Measurements from ENCODE around the gene ONECUT3. TPM values are rescaled to one million over a fixed set of nuclear protein-coding genes. Genes with fewer than 3 reads are reported as not detected.

Gene ONECUT3
- total and polyA plus RNA-seq, 2 of the 4 experiments (the other 2 are of a cell fraction) = not detected

- Histone ChIP-seq H4K91ac (ENCODE audit: insufficient read depth, low read depth, low read length) (no peak overlapping the region), H2BK5ac (ENCODE audit: low read depth, low read length, poor library complexity, severe bottlenecking) (no peak overlapping the region), H2AK5ac (ENCODE audit: low read depth, low read length) (no peak overlapping the region), H3K9me1 (ENCODE audit: insufficient read depth, low read length) (peaks cover 4% of the 10 kb centered on the region; the same call in 1 of the 2 replicates), H4K5ac (ENCODE audit: low read depth, low read length) (no peak overlapping the region), H3K18ac (ENCODE audit: low read depth, low read length) (no peak overlapping the region), H3K4me3 (ENCODE audit: insufficient read depth, low read depth, low read length) (no peak overlapping the region), H3K4ac (ENCODE audit: low read depth, low read length) (no peak overlapping the region), H2BK15ac (ENCODE audit: low read depth, low read length) (no peak overlapping the region), H3K9me3 (ENCODE audit: control insufficient read depth, insufficient read depth, low read length) (no peaks in the 10 kb centered on the region), H3K56ac (ENCODE audit: extremely low read depth, insufficient read depth, low read length) (no peak overlapping the region), H3K36me3 (ENCODE audit: control insufficient read depth, insufficient read depth, low read length) (peaks cover 7% of the 10 kb centered on the region), H4K20me1 (ENCODE audit: insufficient read depth, low read length) (no peaks in the 10 kb centered on the region; the same call in 1 of the 2 replicates), H3K14ac (replicated peaks; ENCODE audit: low read depth, low read length) (no peak overlapping the region), H3K23ac (ENCODE audit: low read depth, low read length) (no peak overlapping the region), H3K4me1 (ENCODE audit: control insufficient read depth, insufficient read depth, low read length) (peaks cover 8% of the 10 kb centered on the region), H3K27ac (ENCODE audit: insufficient read depth, low read length) (no peak overlapping the region), H3K9ac (ENCODE audit: low read depth, low read length) (no peak overlapping the region), H3K79me1 (ENCODE audit: low read depth in 1 of 2, low read length in 2 of 2) (peaks cover 0 to 9% of the 10 kb centered on the region in 2 experiments; a peak in 2 of 4 replicates), H2AK9ac (replicated peaks; ENCODE audit: low read depth, low read length, poor library complexity) (no peak overlapping the region), H3K27me3 (ENCODE audit: control insufficient read depth, insufficient read depth, low read length) (no peaks in the 10 kb centered on the region), H2AFZ (replicated peaks; ENCODE audit: low read length, poor library complexity) (no peak overlapping the region), H3K4me2 (ENCODE audit: low read depth, low read length) (no peak overlapping the region), H2BK120ac (ENCODE audit: low read depth, low read length) (no peak overlapping the region), H4K8ac (ENCODE audit: low read depth in 2 of 2, low read length in 2 of 2) (no peak overlapping the region), H2BK20ac (ENCODE audit: low read depth, low read length) (no peak overlapping the region)
- DNase-seq (no peak), ATAC-seq (ENCODE audit: low read depth) (no peak)
- intact Hi-C loops (cut with micrococcal nuclease) = no loop called here
- ChIA-PET POLR2A (ENCODE audit: unreplicated experiment) (no interaction called here), CTCF (no interaction called here)
- WGBS, 2 experiments (ENCODE audit: extremely low coverage in 2 of 2, insufficient read length in 1 of 2) = no CpG with 5 or more reads among the region's 18 CpGs
- in situ Hi-C loops (cut with MboI; ENCODE audit: low sequenced_read_pairs) = no loop called here
- no TSS peak for BruUV-seq (replicated peaks)
- dilution Hi-C loops (cut with HindIII; ENCODE audit: low sequenced_read_pairs, unreplicated experiment) = no loop called here
- TF ChIP-seq BHLHE40 (IDR thresholded peaks at IDR 0.05; ENCODE audit: low read depth, low read length) = no peak
- TF ChIP-seq RCOR1 (IDR thresholded peaks at IDR 0.05; ENCODE audit: insufficient replicate concordance, low read length) = no peak
- no peak for TF ChIP-seq USF2 (IDR thresholded peaks at IDR 0.05; ENCODE audit: low read depth, low read length)
- TF ChIP-seq SMC3 (IDR thresholded peaks at IDR 0.05; ENCODE audit: low read depth, low read length) = no peak
- TF ChIP-seq ELK1 (IDR thresholded peaks at IDR 0.05; ENCODE audit: borderline replicate concordance, low read depth, low read length) = no peak
- TF ChIP-seq RFX5 (IDR thresholded peaks at IDR 0.05; ENCODE audit: low read depth, low read length) = no peak
- TF ChIP-seq CHD1 (IDR thresholded peaks at IDR 0.05; ENCODE audit: low read depth, low read length) = no peak
- no peak for TF ChIP-seq CEBPB (IDR thresholded peaks at IDR 0.05; ENCODE audit: low read depth, low read length)
- TF ChIP-seq POLR2A (IDR thresholded peaks at IDR 0.05; ENCODE audit: low read depth, low read length) = no peak
- no peak for TF ChIP-seq FOS (IDR thresholded peaks at IDR 0.05; ENCODE audit: low read depth, low read length)
- TF ChIP-seq MAFK (IDR thresholded peaks at IDR 0.05; ENCODE audit: low read depth, low read length) = no peak
- no peak for TF ChIP-seq MAZ (IDR thresholded peaks at IDR 0.05; ENCODE audit: borderline replicate concordance, low read depth, low read length)
- TF ChIP-seq MXI1 (IDR thresholded peaks at IDR 0.05; ENCODE audit: borderline replicate concordance, low read depth, low read length) = no peak
- no peak for TF ChIP-seq CTCF (conservative IDR thresholded peaks at IDR 0.05; ENCODE audit: low read depth, low read length)
- TF ChIP-seq NFE2L2 (IDR thresholded peaks at IDR 0.05; ENCODE audit: low read depth, low read length) = no peak
- TF ChIP-seq RAD21 (IDR thresholded peaks at IDR 0.05; ENCODE audit: low read length) = no peak
Observed at GRCh38 chr19:1809678-1810077, 56.4 kb downstream of the ONECUT3 start.
